ENCODE data around the gene PLA2R1.

The PLA2R1 gene

DNA sequence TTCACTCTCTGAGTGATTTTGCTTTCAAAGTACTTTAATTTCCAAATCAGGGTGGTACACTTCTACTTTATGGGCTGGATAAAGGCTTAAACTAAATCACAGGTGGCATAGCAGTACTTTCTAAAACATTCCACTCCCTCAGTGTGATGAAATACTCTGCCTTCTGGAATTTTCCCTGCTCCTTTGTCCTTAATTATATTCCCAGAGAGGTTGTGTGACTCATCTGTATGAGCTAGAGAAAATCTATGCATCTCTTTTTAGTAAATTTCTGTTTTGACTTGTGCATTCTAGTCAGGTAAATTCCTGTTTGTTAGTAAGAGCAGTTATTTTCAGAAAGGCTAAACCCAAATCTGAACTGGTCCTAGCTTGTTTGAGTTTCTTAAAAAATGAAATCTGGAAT, 29.0 kb upstream of the PLA2R1 start:
- no peaks in the 10 kb centered on the region for H3K27me3 ChIP-seq (ENCODE audit: control insufficient read depth in 1 of 2, insufficient read depth in 2 of 2, low read length in 2 of 2)
- H3K36me3 ChIP-seq (ENCODE audit: control insufficient read depth in 1 of 2, insufficient read depth in 2 of 2, low read length in 2 of 2): no peaks in the 10 kb centered on the region
- H3K4me1 ChIP-seq (ENCODE audit: control insufficient read depth in 1 of 2, insufficient read depth in 2 of 2, low read length in 2 of 2): no peaks in the 10 kb centered on the region
- H3K9me3 ChIP-seq (ENCODE audit: control insufficient read depth in 1 of 2, low read length in 2 of 2): peaks cover 33 to 46% of the 10 kb centered on the region in 2 donors
- no peak overlapping the region for H3K4me3 ChIP-seq (ENCODE audit: low read depth in 1 of 2, low read length in 2 of 2)
- H3K9ac ChIP-seq (ENCODE audit: low read depth in 1 of 2, low read length in 2 of 2): no peak overlapping the region
- no peak overlapping the region for H3K27ac ChIP-seq (ENCODE audit: low read depth, low read length)

DNA sequence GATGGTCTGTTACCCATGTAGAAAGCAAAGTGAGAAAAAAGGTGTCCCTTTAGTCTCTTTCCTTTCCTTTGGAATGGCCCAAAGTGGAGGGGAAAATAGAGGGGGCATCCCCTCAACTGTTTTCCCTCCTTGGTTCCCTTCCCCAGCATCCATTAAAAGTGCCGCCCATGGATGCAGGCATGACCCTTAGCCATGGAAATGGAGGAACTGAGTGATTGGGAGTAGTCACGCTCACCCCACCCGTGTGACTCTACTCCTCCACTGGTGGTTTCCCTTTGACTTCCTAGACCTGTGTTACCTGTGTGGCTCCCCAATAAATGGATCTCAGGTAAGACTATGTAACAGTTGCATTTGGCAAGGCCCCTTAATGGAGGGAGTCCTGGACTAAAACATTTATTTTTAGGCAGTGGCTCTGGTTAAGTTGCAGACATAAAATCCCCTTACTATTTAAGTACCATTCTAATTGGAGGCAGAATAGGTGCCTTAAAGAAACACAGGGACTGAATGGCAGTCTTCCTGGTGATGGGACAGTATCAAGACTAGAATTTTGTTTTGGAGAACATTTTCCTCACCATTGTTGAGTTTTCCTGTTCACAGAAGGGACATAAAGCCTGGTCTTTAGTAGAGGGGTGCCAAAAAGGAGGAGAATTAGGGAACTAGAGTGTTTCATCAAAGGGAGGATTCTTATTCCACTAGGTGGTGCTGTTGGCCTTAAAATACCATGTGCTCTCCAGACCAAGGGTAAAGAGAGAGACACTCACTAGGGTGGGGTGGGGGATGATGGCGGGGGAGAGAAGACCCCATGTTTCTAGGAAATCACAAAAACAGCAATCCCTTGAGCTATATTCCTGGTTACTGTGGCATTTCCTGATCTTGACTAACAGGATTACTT, 25.7 kb upstream of the PLA2R1 start:
- no peaks in the 10 kb centered on the region for H3K36me3 ChIP-seq (ENCODE audit: control insufficient read depth in 1 of 2, insufficient read depth in 2 of 2, low read length in 2 of 2)
- H3K27me3 ChIP-seq (ENCODE audit: control insufficient read depth in 1 of 2, insufficient read depth in 2 of 2, low read length in 2 of 2): no peaks in the 10 kb centered on the region
- H3K9ac ChIP-seq (ENCODE audit: low read depth in 1 of 2, low read length in 2 of 2): no peak overlapping the region
- peak overlapping the region in 1 of 2 donors; percentile 19 for H3K4me3 ChIP-seq (ENCODE audit: low read depth in 1 of 2, low read length in 2 of 2)
- no peaks in the 10 kb centered on the region for H3K4me1 ChIP-seq (ENCODE audit: control insufficient read depth in 1 of 2, insufficient read depth in 2 of 2, low read length in 2 of 2)
- no peak overlapping the region for H3K27ac ChIP-seq (ENCODE audit: low read depth, low read length)
- H3K9me3 ChIP-seq (ENCODE audit: control insufficient read depth in 1 of 2, low read length in 2 of 2): peaks cover 50 to 53% of the 10 kb centered on the region in 2 donors

- Histone ChIP-seq H3K27me3 (ENCODE audit: control insufficient read depth in 1 of 2, insufficient read depth in 2 of 2, low read length in 2 of 2) (no peaks in the 10 kb centered on the region), H3K9ac (ENCODE audit: low read depth in 1 of 2, low read length in 2 of 2) (no peak overlapping the region), H3K4me1 (ENCODE audit: control insufficient read depth in 1 of 2, insufficient read depth in 2 of 2, low read length in 2 of 2) (no peaks in the 10 kb centered on the region), H3K9me3 (ENCODE audit: control insufficient read depth in 1 of 2, low read length in 2 of 2) (peaks cover 46 to 50% of the 10 kb centered on the region in 2 donors), H3K36me3 (ENCODE audit: control insufficient read depth in 1 of 2, insufficient read depth in 2 of 2, low read length in 2 of 2) (no peaks in the 10 kb centered on the region), H3K27ac (ENCODE audit: low read depth, low read length) (no peak overlapping the region), H3K4me3 (ENCODE audit: low read depth in 1 of 2, low read length in 2 of 2) (no peak overlapping the region)
Observed at GRCh38 chr2:160085662-160086061, 23.2 kb upstream of the PLA2R1 start.

DNA sequence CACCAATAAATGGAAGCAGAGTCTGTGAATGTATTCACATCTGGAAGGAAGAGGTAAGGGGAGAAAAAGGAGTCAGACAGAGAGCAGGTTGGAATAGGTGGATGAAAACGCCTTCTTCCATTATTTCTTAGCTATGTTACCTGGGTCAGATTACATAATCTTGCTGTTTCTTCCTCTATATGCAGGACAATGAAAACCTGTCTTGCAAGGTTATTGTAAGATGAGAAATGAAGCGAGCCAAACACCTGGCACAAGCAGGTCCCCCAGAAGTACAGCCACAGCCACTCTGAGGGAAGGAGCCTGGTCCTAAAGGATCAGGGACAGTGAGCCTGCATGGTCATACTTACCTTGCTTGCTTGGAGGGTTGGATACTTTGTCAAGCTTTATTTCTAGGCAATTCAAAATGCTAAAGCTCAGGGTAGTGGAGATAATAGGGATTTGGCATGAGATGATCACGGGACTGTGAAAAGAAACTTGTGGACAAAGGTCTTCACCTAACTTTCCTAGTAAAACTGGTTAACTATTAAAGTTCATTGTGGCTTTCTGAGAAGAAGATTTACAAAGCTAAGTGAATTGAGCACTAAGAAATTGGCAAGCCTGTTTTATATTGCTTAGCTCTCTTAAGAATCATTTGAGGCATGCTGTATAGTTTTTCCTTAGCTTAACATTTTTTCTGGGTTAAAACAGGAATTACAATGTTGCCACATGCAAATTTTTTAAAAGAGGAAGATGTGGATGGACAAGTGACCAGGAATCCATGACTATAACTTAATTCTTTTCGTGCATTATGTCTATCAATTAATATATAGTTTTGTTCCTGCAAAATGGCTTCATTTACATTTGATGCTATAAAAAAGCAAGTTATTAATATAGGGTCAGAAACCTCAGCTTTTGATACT, 15.7 kb upstream of the PLA2R1 start:
- Histone ChIP-seq H3K9me3 (ENCODE audit: control insufficient read depth in 1 of 2, low read length in 2 of 2) (no peaks in the 10 kb centered on the region), H3K27me3 (ENCODE audit: control insufficient read depth in 1 of 2, insufficient read depth in 2 of 2, low read length in 2 of 2) (no peaks in the 10 kb centered on the region), H3K9ac (ENCODE audit: low read depth in 1 of 2, low read length in 2 of 2) (no peak overlapping the region), H3K27ac (ENCODE audit: low read depth, low read length) (no peak overlapping the region), H3K4me3 (ENCODE audit: low read depth in 1 of 2, low read length in 2 of 2) (peak overlapping the region; percentile 19 to 27), H3K36me3 (ENCODE audit: control insufficient read depth in 1 of 2, insufficient read depth in 2 of 2, low read length in 2 of 2) (no peaks in the 10 kb centered on the region), H3K4me1 (ENCODE audit: control insufficient read depth in 1 of 2, insufficient read depth in 2 of 2, low read length in 2 of 2) (peaks cover 35 to 38% of the 10 kb centered on the region in 2 donors)

- H3K9ac ChIP-seq (ENCODE audit: low read depth in 1 of 2, low read length in 2 of 2): no peak overlapping the region
- H3K4me3 ChIP-seq (ENCODE audit: low read depth in 1 of 2, low read length in 2 of 2): peak overlapping the region; percentile 5 to 42
Observed at GRCh38 chr2:160076914-160077313, 14.5 kb upstream of the PLA2R1 start.

GRCh38 chr2:160076241-160076640, 13.8 kb upstream of the PLA2R1 start:
- H3K27me3 ChIP-seq (ENCODE audit: control insufficient read depth in 1 of 2, insufficient read depth in 2 of 2, low read length in 2 of 2): no peaks in the 10 kb centered on the region
- no peaks in the 10 kb centered on the region for H3K36me3 ChIP-seq (ENCODE audit: control insufficient read depth in 1 of 2, insufficient read depth in 2 of 2, low read length in 2 of 2)
- H3K27ac ChIP-seq (ENCODE audit: low read depth, low read length): no peak overlapping the region
- H3K9ac ChIP-seq (ENCODE audit: low read depth in 1 of 2, low read length in 2 of 2): no peak overlapping the region
- H3K4me1 ChIP-seq (ENCODE audit: control insufficient read depth in 1 of 2, insufficient read depth in 2 of 2, low read length in 2 of 2): peaks cover 35 to 38% of the 10 kb centered on the region in 2 donors
- peak overlapping the region in 1 of 2 donors; percentile 42 for H3K4me3 ChIP-seq (ENCODE audit: low read depth in 1 of 2, low read length in 2 of 2)
- H3K9me3 ChIP-seq (ENCODE audit: control insufficient read depth in 1 of 2, low read length in 2 of 2): no peaks in the 10 kb centered on the region

More at GRCh38 chr2:160076914-160077313, 14.5 kb upstream of the PLA2R1 start:
- no peak overlapping the region for H3K27ac ChIP-seq (ENCODE audit: low read depth, low read length)
- H3K36me3 ChIP-seq (ENCODE audit: control insufficient read depth in 1 of 2, insufficient read depth in 2 of 2, low read length in 2 of 2): no peaks in the 10 kb centered on the region
- no peaks in the 10 kb centered on the region for H3K9me3 ChIP-seq (ENCODE audit: control insufficient read depth in 1 of 2, low read length in 2 of 2)
- H3K4me1 ChIP-seq (ENCODE audit: control insufficient read depth in 1 of 2, insufficient read depth in 2 of 2, low read length in 2 of 2): peaks cover 35 to 38% of the 10 kb centered on the region in 2 donors
- no peaks in the 10 kb centered on the region for H3K27me3 ChIP-seq (ENCODE audit: control insufficient read depth in 1 of 2, insufficient read depth in 2 of 2, low read length in 2 of 2)

GRCh38 chr2:160075171-160075570, 12.8 kb upstream of the PLA2R1 start:
- Histone ChIP-seq H3K9me3 (ENCODE audit: control insufficient read depth in 1 of 2, low read length in 2 of 2) (no peaks in the 10 kb centered on the region), H3K27me3 (ENCODE audit: control insufficient read depth in 1 of 2, insufficient read depth in 2 of 2, low read length in 2 of 2) (no peaks in the 10 kb centered on the region), H3K4me1 (ENCODE audit: control insufficient read depth in 1 of 2, insufficient read depth in 2 of 2, low read length in 2 of 2) (peaks cover 35 to 38% of the 10 kb centered on the region in 2 donors), H3K27ac (ENCODE audit: low read depth, low read length) (no peak overlapping the region), H3K9ac (ENCODE audit: low read depth in 1 of 2, low read length in 2 of 2) (no peak overlapping the region), H3K36me3 (ENCODE audit: control insufficient read depth in 1 of 2, insufficient read depth in 2 of 2, low read length in 2 of 2) (no peaks in the 10 kb centered on the region), H3K4me3 (ENCODE audit: low read depth in 1 of 2, low read length in 2 of 2) (no peak overlapping the region)

GRCh38 chr2:160073284-160073888, 11.0 kb upstream of the PLA2R1 start:
- Histone ChIP-seq H3K27ac (ENCODE audit: low read depth, low read length) (no peak overlapping the region), H3K27me3 (ENCODE audit: control insufficient read depth in 1 of 2, insufficient read depth in 2 of 2, low read length in 2 of 2) (no peaks in the 10 kb centered on the region), H3K4me3 (ENCODE audit: low read depth in 1 of 2, low read length in 2 of 2) (no peak overlapping the region), H3K9ac (ENCODE audit: low read depth in 1 of 2, low read length in 2 of 2) (no peak overlapping the region), H3K36me3 (ENCODE audit: control insufficient read depth in 1 of 2, insufficient read depth in 2 of 2, low read length in 2 of 2) (no peaks in the 10 kb centered on the region), H3K4me1 (ENCODE audit: control insufficient read depth in 1 of 2, insufficient read depth in 2 of 2, low read length in 2 of 2) (peaks cover 35 to 37% of the 10 kb centered on the region in 2 donors), H3K9me3 (ENCODE audit: control insufficient read depth in 1 of 2, low read length in 2 of 2) (peaks cover 0 to 2% of the 10 kb centered on the region in 2 donors)

- Histone ChIP-seq H3K36me3 (ENCODE audit: control insufficient read depth in 1 of 2, insufficient read depth in 2 of 2, low read length in 2 of 2) (no peaks in the 10 kb centered on the region), H3K4me1 (ENCODE audit: control insufficient read depth in 1 of 2, insufficient read depth in 2 of 2, low read length in 2 of 2) (peaks cover 9 to 11% of the 10 kb centered on the region in 2 donors)
Observed at GRCh38 chr2:160068906-160069305, 6.5 kb upstream of the PLA2R1 start.

More at GRCh38 chr2:160068906-160069305, 6.5 kb upstream of the PLA2R1 start:
- H3K4me3 ChIP-seq (ENCODE audit: low read depth in 1 of 2, low read length in 2 of 2): no peak overlapping the region
- peaks cover 0 to 3% of the 10 kb centered on the region in 2 donors for H3K9me3 ChIP-seq (ENCODE audit: control insufficient read depth in 1 of 2, low read length in 2 of 2)
- no peak overlapping the region for H3K9ac ChIP-seq (ENCODE audit: low read depth in 1 of 2, low read length in 2 of 2)
- peaks cover 0 to 3% of the 10 kb centered on the region in 2 donors for H3K27me3 ChIP-seq (ENCODE audit: control insufficient read depth in 1 of 2, insufficient read depth in 2 of 2, low read length in 2 of 2)
- no peak overlapping the region for H3K27ac ChIP-seq (ENCODE audit: low read depth, low read length)
